Epithelial cell of esophagus (primary cell): Measurements from ENCODE around the gene MEGF9.

Experiments
- DNase-seq: peaks from one replicate; pipeline ENCODE4 v3.0.0; 2010; ENCODE audit warnings: low read depth
- H3K4me3 ChIP-seq: 2 replicates; pipeline ENCODE4 v1.5.1; 2011; ENCODE audit warnings: mild to moderate bottlenecking, low read length, control low read depth
- CTCF ChIP-seq: IDR thresholded peaks from 2 replicates; pipeline ENCODE4 v1.5.1; 2011; ENCODE audit warnings: low read depth, mild to moderate bottlenecking, low read length, control low read depth, inconsistent platforms; ENCODE audit not compliant: insufficient read depth; ENCODE audit errors: missing control alignments

MEGF9 gene

GRCh38 chr9:120680579-120680978 is 33.7 kb downstream of the MEGF9 start:
- H3K4me3 ChIP-seq, result no peak overlapping the region
- DNase-seq, result no peak
- no peak for TF ChIP-seq CTCF

GRCh38 chr9:120680161-120680560 is 34.1 kb downstream of the MEGF9 start:
- no peak overlapping the region for H3K4me3 ChIP-seq
- no peak for DNase-seq
- TF ChIP-seq CTCF, result no peak

- TF ChIP-seq CTCF, result no peak
- DNase-seq, result no peak
- no peak overlapping the region for H3K4me3 ChIP-seq
Observed at GRCh38 chr9:120677965-120678364, 36.3 kb downstream of the MEGF9 start.

GRCh38 chr9:120676767-120677402 is 37.4 kb downstream of the MEGF9 start:
- H3K4me3 ChIP-seq, result no peak overlapping the region
- no peak for TF ChIP-seq CTCF
- no peak for DNase-seq

- no peak for DNase-seq
- no peak for TF ChIP-seq CTCF
- H3K4me3 ChIP-seq, result no peak overlapping the region
Observed at GRCh38 chr9:120668399-120668798, 45.9 kb downstream of the MEGF9 start.

- no peak for DNase-seq
- TF ChIP-seq CTCF, result no peak
- no peak overlapping the region for H3K4me3 ChIP-seq
Observed at GRCh38 chr9:120663950-120664349, 50.3 kb downstream of the MEGF9 start.

GRCh38 chr9:120663380-120663779 is 50.9 kb downstream of the MEGF9 start:
- H3K4me3 ChIP-seq, result no peak overlapping the region
- DNase-seq, result peak; percentile 27
- TF ChIP-seq CTCF, result no peak
